Measurements from ENCODE around the gene KLHDC3. TPM values are rescaled to one million over a fixed set of nuclear protein-coding genes. Genes with fewer than 3 reads are reported as not detected.

The KLHDC3 gene
- total and polyA plus RNA-seq, 2 of the 8 experiments (the other 6 are each of a cell fraction or from before 2014, with no cell fraction given), result 181 to 203 TPM

- Histone ChIP-seq H3K4me2 (ENCODE audit: insufficient read depth in 1 of 2, low read depth in 2 of 2, low read length in 2 of 2) (no peak overlapping the region), H3K9ac (replicated peaks in 1 of 4; ENCODE audit: extremely low read depth in 1 of 4, low read depth in 3 of 4, low read length in 3 of 4) (no peak overlapping the region), H3K56ac (replicated peaks; ENCODE audit: insufficient read length, low read depth, low read length) (no peak overlapping the region), H3K23me2 (ENCODE audit: low read depth, low read length) (no peaks in the 10 kb centered on the region), H2BK20ac (ENCODE audit: low read length) (no peak overlapping the region), H4K8ac (ENCODE audit: extremely low read depth, insufficient read depth, low read length) (no peak overlapping the region), H3K79me1 (ENCODE audit: low read depth, low read length) (no peaks in the 10 kb centered on the region; the same call in 1 of the 2 replicates), H4K91ac (replicated peaks; ENCODE audit: insufficient read length, low read length) (no peak overlapping the region), H2BK15ac (ENCODE audit: low read length) (no peak overlapping the region), H3K27me3 (replicated peaks in 1 of 4; ENCODE audit: control insufficient read depth in 3 of 4, extremely low read depth in 1 of 4, insufficient read depth in 3 of 4, low read length in 3 of 4) (no peaks in the 10 kb centered on the region), H2BK12ac (ENCODE audit: low read depth, low read length) (no peak overlapping the region), H3K18ac (ENCODE audit: extremely low read depth, low read length) (no peak overlapping the region), H4K5ac (ENCODE audit: insufficient read length, low read depth, low read length) (no peak overlapping the region), H3K14ac (ENCODE audit: insufficient read length) (no peak overlapping the region), H3K36me3 (ENCODE audit: control insufficient read depth in 2 of 4, insufficient read depth in 4 of 4, low read length in 3 of 4) (peaks cover 0 to 11% (median 1%) of the 10 kb centered on the region in 4 experiments; a peak in 4 of 8 replicates), H3K9me3 (ENCODE audit: insufficient read depth in 2 of 2, low read depth in 1 of 2, low read length in 1 of 2) (no peaks in the 10 kb centered on the region), H2BK5ac (ENCODE audit: low read depth, low read length) (no peak overlapping the region), H4K20me1 (replicated peaks in 1 of 2; ENCODE audit: control insufficient read depth in 1 of 2, insufficient read depth in 2 of 2, low read length in 2 of 2) (peaks cover 0 to 7% of the 10 kb centered on the region in 2 experiments), H3K27ac (ENCODE audit: low read depth, low read length) (no peak overlapping the region), H2BK120ac (replicated peaks; ENCODE audit: low read depth, low read length) (no peak overlapping the region), H3K4ac (replicated peaks; ENCODE audit: insufficient read length, low read depth, low read length) (no peak overlapping the region), H2AFZ (ENCODE audit: low read length) (no peak overlapping the region), H3K23ac (ENCODE audit: insufficient read length) (no peak overlapping the region), H3K4me3 (ENCODE audit: extremely low read depth in 1 of 4, insufficient read depth in 2 of 4, low read depth in 3 of 4, low read length in 4 of 4) (no peak overlapping the region), H2AK5ac (ENCODE audit: low read depth, low read length) (no peak overlapping the region), H3K4me1 (replicated peaks in 1 of 4; ENCODE audit: control insufficient read depth in 3 of 4, insufficient read depth in 4 of 4, low read length in 3 of 4) (no peaks in the 10 kb centered on the region; a peak in 1 of 7 replicates), H3K79me2 (ENCODE audit: control insufficient read depth in 1 of 2, insufficient read depth in 2 of 2, low read length in 2 of 2) (no peaks in the 10 kb centered on the region)
- DNase-seq (ENCODE audit: low read depth in 1 of 2, low spot score in 2 of 2), result no peak
- FAIRE-seq, result no peak
- ChIA-PET POLR2A (ENCODE audit: partially characterized antibody) (interaction anchor here (0.8 to 2.5 kb wide), 3 partner anchors 12 to 18 kb away, joined by 3 to 19 read pairs (median 6); partner anchors contain the start of genes KLHDC3, MEA1 and PPP2R5D), CTCF (ENCODE audit: partially characterized antibody) (interaction anchor here (0.8 to 1.5 kb wide), 4 partner anchors 11 to 107 kb away, joined by 3 to 7 read pairs (median 3); no protein-coding TSS in a partner anchor)
- WGBS, 2 experiments (ENCODE audit: extremely low coverage in 1 of 2, insufficient coverage in 1 of 2, insufficient read length in 1 of 2, insufficient replicate concordance in 2 of 2, low coverage in 1 of 2, low lambda C conversion rate in 2 of 2, missing lambda C conversion rate in 1 of 2), result 95% methylated on average over 8 of the region's 8 CpGs; no CpG with 5 or more reads in 1 of the 2 experiments
- TF ChIP-seq MAX (IDR thresholded peaks at IDR 0.05) (no peak), CBX5 (IDR thresholded peaks at IDR 0.05; ENCODE audit: low read depth, low read length) (no peak), FOSL1 (IDR thresholded peaks at IDR 0.05; ENCODE audit: insufficient read depth, low read depth, low read length) (no peak), TAF7 (optimal IDR thresholded peaks at IDR 0.05; ENCODE audit: borderline replicate concordance, low read depth, low read length) (no peak), CBX8 (IDR thresholded peaks at IDR 0.05; ENCODE audit: borderline replicate concordance, low read depth, low read length) (no peak), E2F6 (IDR thresholded peaks at IDR 0.05) (no peak), MAFK (IDR thresholded peaks at IDR 0.05; ENCODE audit: low read depth, low read length) (no peak), KDM5A (IDR thresholded peaks at IDR 0.05; ENCODE audit: low read length) (no peak), RFX5 (IDR thresholded peaks at IDR 0.05; ENCODE audit: borderline replicate concordance, low read depth, low read length) (no peak), JUN (IDR thresholded peaks at IDR 0.05; ENCODE audit: low read depth, low read length) (no peak), USF2 (IDR thresholded peaks at IDR 0.05; ENCODE audit: low read length) (no peak), CHD1 (IDR thresholded peaks at IDR 0.05; ENCODE audit: low read depth, low read length) (no peak)
Measured at GRCh38 chr6:43001843-43002242, 12.2 kb upstream of the KLHDC3 start.

All from H1 (cell line).